Measurements from ENCODE around the gene TBCD.

Gene TBCD

DNA sequence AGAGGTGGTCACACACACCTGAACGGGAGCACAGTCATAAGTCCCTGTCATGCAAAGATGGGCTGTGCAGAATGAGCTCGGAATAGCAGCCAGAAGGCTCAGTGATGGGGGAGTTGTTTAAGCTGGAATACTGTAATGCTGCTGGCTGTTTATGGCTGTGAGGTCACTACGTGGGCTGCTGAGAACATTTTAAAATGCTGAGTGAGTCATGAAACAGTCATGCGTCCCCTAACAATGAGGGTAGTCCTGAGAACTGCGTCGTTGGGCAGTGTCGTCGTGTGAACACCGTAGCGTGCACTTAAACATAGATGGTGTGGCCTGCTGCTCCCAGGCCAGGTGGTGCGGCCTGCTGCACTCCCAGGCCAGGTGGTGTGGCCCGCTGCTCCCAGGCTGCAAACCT lies 39.7 kb downstream of the TBCD start:
- no peak for DNase-seq (ENCODE audit: low read depth)

DNA sequence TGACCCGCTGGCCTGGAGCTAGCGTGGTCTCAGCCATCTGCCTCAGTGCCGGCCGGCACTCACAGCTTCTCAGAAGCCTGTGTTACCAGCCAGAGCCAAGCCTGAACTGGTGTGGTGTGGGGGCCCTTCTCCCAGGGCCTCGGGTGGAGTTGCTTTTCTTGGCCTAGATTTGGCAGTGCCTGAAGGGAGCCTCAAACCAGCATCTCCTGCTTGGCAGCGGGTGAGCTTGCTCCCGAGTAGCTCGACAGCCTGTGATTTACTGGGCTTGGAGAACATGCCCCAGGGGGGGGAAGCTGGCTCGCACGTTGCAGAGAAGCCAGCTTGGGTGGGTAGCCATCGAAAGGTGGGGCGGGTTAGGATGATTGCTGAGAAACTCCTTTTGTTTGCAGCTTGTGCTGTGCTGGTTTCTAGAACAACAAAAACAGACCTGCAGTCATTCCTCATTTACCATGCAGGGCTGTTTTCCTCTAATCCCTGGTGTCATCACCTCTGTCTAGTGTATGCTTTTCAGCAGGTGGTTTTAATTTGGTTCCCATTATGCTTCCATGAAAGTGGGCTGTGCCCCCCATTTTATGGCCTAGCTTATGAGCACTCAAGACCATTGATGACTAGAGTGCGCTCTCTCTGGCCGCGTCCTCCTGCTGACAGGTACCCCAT lies 42.2 kb downstream of the TBCD start:
- no peak for DNase-seq (ENCODE audit: low read depth)

- no peak for DNase-seq (ENCODE audit: low read depth)
Measured at GRCh38 chr17:82794781-82795482, 43.1 kb downstream of the TBCD start.

DNA sequence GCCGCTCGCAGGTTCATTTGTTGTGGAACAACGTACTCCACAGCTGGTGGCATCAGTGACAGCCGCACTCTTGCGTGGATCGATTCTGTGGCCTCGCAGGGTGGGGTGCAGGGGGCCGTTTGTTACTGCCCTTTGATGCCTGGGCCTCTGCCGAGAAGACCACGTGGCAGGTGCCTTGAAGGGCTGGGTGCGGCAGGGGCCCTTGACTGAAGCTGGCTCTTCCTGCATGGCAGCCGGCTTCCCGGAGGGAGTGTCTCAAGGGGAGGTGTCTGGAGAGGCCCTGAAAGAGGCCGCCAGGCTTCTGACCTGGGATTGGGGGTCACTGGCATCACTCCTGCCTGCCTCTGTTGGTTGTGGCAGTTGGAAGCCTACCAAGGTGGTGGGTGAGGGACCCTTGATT lies 43.8 kb downstream of the TBCD start:
- DNase-seq (ENCODE audit: low read depth), result no peak

- DNase-seq (ENCODE audit: low read depth), result no peak
Measured at GRCh38 chr17:82797061-82797460, 45.2 kb downstream of the TBCD start.

DNA sequence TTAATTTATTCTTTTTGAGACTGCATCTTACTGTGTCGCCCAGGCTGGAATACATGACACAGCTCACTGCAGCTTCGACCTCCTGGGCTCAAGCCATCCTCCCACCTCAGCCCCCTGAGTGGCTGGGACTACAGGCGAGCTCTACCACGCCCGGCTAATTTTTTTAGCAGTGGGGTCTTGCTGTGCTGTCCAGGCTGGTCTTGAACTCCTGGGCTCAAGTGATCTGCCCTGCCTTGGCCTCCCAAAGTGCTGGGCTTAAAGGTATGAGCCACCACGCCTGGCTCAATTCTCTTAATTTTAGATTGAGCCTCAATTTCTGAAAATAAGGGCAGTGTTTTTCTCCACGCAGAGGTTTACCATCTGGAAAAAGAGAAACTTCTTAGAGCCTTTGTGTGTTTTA lies 46.9 kb downstream of the TBCD start:
- no peak for DNase-seq (ENCODE audit: low read depth)

DNA sequence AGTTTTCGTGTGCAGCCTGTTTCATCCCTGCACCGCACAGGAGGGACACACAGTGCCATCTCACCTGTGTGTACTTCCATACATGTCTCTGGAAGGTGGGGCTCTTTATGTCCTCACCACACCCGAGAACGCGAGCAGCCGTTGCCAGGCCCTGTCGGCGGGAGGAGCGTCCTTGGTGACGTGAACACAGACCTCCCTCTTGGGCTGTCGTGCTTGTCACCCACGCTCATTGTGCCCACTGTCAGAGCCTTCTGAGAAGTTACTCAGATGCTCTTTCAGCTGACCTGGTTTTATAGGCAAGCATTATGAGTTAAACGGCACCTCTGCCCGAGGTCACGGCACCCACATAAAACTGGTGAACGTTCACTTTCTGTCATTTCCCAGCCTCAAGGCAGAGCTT lies 47.7 kb downstream of the TBCD start:
- no peak for DNase-seq (ENCODE audit: low read depth)

DNA sequence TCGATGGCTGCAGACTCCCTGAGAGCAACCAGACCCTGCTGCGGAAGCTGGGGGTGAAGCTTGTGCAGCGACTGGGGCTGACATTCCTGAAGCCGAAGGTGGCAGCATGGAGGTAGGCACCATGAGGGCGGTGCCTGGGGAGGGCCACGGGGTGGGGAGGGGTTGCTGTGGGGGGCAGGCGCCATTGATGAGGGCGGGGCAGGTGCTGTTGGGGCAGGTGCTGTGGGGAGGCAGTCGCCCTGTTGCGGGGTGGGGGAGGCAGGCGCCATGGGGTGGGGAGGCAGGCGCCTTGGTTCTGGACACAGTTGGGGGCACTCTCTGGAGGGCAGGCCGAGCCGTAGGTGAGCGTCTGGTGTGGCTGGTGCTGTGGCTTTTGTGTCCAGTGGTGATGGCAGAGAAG lies 49.0 kb downstream of the TBCD start:
- no peak for DNase-seq (ENCODE audit: low read depth)

DNA sequence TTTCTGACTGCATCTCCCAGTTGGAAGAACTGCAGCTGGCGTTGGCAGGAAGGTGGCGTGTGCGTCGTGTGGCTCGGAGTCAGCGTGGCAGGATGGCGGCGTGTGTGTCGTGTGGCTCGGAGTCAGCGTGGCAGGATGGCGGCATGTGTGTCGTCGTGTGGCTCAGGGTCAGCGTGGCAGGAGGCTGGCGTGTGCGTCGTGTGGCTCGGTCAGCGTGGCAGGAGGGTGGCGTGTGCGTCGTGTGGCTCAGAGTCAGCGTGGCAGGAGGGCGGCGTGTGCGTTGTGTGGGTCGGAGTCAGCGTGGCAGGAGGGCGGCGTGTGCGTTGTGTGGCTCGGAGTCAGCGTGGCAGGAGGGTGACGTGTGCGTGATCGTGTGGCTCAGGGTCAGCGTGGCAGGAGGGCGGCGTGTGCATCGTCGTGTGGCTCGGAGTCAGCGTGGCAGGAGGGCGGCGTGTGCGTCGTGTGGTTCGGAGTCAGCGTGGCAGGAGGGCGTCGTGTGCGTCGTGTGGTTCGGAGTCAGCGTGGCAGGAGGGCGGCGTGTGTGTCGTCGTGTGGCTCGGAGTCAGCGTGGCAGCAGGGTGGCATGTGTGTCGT lies 49.6 kb downstream of the TBCD start:
- no peak for DNase-seq (ENCODE audit: low read depth)

DNA sequence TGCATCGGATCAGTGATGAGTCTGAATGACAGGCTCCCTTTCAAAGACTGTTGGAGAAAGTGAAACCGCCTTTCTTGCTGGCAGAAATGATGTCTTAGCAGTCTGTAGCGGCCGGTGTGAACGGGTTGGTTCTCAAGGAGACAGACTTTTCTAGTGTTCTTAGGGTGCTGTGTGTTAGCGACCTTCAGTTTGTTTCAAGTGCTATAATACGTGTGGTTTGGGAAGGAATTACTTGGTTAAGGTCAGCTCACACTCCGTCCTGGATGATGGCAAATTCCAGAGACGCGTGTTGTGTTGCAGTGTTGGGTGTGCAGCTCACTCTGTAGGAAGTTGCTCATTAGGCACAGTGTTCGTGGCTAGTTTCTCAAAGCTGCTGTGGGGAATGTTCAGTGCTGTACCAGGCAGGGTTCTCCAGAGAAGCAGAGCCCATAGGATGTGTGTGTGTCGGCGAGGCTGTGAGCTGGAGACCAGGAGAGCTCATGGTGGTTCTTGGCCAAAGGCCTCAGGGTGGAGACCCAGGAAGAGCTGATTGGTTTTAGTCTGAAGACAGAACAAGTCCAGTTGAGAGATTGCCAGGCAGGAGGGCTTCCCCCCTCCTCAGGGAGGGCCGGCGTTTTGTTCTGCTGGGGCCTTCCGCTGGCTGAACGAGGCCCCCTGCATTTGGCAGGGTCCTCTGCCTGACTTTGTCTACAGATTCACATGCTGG lies 50.4 kb downstream of the TBCD start:
- DNase-seq (ENCODE audit: low read depth), result no peak

- DNase-seq (ENCODE audit: low read depth), result no peak
Measured at GRCh38 chr17:82803185-82803584, 51.3 kb downstream of the TBCD start.

GRCh38 chr17:82803606-82804005 lies 51.7 kb downstream of the TBCD start:
- no peak for DNase-seq (ENCODE audit: low read depth)

DNA sequence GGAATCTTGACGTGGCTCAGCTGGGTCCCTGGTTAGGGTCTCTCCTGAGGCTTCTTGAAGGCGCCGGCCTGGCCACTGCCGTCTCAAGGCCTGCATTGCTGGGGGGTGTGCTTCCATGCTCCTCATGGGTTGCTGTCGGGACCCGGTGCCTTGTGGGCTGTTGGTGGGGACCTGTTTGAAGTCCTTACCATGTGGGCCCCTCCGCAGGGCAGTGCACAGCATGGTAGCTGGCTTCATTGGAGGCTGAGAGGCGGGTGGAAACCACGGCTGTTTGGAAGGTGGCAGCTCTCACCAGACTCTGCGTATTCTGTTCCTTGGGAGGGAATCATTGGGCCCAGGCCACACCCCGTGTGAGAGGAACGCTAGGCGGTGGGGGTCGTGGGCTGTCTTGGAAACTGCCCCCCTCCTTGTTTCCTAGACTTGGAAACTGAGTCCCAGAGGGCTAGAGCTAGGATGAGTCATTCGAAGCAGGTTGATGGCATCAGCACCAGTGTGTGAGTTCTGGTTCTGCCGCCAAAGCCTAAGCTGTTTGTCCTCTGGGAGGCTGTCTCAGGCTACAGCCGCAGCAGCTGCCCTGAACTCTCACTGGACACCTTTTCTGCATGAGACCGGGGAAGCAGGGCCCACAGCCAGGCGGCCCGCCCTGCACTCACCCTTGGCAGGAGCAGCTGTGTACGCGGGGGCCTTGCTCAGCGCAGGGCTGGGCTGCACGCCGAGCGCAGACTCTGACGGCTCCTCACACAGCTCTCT lies 52.8 kb downstream of the TBCD start:
- DNase-seq (ENCODE audit: low read depth), result no peak

GRCh38 chr17:82805254-82805653 lies 53.4 kb downstream of the TBCD start:
- DNase-seq (ENCODE audit: low read depth), result no peak

DNA sequence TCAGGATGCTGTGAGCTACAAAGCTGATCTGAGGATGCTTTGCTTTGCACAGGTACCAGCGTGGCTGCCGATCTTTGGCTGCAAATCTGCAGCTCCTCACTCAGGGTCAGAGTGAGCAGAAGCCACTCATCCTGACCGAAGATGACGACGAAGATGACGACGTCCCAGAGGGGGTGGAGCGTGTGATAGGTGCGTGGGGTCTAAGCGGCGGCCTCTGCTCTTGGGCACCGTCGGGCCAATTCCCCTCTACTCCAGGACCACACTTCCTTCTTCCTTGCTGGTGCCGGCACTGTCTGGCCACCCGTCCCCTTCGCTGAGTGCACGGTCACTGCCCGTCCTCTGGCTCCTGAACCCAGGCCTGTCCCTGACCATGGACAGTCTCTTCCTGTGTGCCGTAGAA lies 54.0 kb downstream of the TBCD start:
- no peak for DNase-seq (ENCODE audit: low read depth)

DNA sequence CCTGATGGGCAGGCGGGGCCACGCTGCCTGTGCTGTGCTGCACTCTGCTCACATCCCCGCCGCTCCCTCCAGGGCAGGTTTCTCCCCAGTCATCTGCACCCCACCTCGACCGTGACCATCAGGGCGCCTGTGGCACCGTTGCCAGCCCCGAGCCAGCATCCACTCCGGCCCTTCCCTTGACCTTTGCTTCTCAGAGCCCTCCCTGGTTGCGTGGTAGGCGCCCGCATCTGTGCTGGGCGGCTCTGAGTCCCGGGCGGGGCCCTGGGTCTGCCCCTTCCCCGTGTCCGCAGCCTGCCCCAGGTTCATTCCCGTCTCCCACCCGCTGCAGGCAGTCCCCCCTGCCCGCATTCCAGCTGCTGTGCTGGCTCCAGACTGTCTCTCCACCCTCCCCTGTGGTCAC lies 54.8 kb downstream of the TBCD start:
- no peak for DNase-seq (ENCODE audit: low read depth)

DNA sequence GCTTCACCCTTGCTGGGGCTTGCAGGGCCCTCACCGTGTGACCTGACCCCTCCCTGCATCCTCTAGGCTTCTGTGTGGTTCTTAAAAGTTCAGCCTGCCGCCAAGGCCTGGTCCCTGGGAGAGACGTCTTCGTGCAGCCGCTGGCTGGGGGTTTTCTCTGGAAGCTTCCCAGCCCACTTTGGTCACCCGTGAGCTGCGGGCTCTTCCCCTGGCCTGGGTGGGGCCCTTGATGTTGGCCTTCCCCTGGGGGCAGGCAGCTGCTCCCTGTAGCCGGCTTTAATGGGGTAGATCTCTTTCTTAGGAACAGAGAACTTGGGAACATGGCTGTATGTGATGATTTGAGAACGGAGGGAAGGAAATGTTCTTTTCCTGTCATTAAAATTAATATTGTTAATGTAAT lies 55.2 kb downstream of the TBCD start:
- DNase-seq (ENCODE audit: low read depth), result no peak

DNA sequence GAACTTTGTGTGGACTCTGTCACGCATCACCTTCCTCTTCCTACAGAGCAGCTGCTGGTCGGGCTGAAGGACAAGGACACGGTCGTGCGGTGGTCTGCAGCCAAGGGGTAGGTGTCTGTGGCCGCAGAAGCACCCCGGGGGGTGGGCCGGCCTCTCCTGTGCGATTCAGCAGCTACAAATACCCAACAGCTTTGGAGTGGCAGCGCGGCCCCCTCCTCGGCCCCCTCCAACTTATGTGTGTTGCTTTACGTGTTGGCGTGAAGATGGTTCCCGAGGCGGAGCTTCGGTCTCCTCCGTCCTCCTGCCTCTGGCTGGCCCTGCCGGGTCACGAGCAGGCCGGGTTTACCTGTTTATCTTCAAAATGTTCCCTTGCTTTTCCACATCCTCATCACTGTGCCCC lies 55.7 kb downstream of the TBCD start:
- DNase-seq (ENCODE audit: low read depth), result no peak

DNA sequence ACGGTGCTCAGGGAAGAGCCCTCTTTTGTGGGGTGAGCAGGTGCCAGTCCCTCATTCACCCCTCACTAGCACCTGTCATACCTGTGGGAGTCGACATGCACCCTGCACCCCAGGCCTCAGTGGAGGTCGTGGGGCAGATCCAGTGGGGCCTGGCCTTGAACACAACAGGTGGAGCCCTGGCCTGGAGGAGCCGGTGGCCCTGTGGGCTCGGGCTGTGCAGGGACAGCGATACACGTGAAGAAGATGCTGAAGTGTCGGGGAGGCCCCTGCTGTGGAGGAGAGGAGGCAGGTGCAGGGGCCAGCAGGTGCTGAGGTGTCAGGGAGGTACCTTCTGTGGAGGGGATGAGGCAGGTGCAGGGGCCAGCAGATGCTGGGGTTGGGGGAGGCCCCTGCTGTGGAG lies 56.1 kb downstream of the TBCD start:
- DNase-seq (ENCODE audit: low read depth), result no peak

GRCh38 chr17:82808921-82809905 lies 57.3 kb downstream of the TBCD start:
- DNase-seq (ENCODE audit: low read depth), result no peak
